ENCODE measurements around the gene LYZL1. TPM values are rescaled to one million over a fixed set of nuclear protein-coding genes. Genes with fewer than 3 reads are reported as not detected.

LYZL1 gene
- total RNA-seq, 1 experiment from 2014 or later = not detected

DNA sequence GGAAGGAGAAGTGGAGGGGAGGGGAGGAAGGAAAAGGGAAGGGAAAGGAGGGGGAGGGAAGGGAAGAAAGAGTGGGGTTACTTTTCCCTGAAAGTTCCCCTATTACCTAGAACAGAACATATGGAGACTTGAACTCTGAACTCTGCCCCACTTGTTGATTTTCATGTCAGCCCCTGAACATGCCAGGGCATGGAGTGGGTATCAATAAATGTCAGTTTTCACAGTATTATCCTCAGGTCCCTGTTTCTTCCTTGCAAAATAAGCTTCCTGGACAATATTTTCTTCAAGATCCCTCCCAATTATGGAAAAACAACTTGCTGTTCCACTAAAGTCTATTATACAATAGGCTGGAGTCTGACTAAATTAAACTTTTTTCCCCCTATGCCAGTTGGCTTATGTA lies 46.9 kb upstream of the LYZL1 start:
- Histone ChIP-seq H3K27ac (ENCODE audit: low read depth, low read length) (no peak overlapping the region), H3K9ac (ENCODE audit: low read length) (no peak overlapping the region), H3K4me1 (ENCODE audit: control insufficient read depth in 1 of 2, insufficient read depth in 2 of 2, low read length in 2 of 2) (no peaks in the 10 kb centered on the region), H3K9me3 (ENCODE audit: control insufficient read depth in 1 of 2, insufficient read depth in 1 of 2, low read depth in 1 of 2, low read length in 2 of 2) (no peaks in the 10 kb centered on the region), H3K27me3 (ENCODE audit: insufficient read depth, low read length) (no peaks in the 10 kb centered on the region), H3K79me2 (ENCODE audit: insufficient read depth, low read length) (no peaks in the 10 kb centered on the region), H2AFZ (ENCODE audit: low read depth, low read length, poor library complexity, severe bottlenecking) (no peak overlapping the region), H3K9me2 (ENCODE audit: insufficient read depth) (no peaks in the 10 kb centered on the region), H3K4me3 (replicated peaks in 1 of 2; ENCODE audit: low read depth in 1 of 2, low read length in 2 of 2) (no peak overlapping the region), H4K20me1 (ENCODE audit: insufficient read depth) (no peaks in the 10 kb centered on the region), H3K4me2 (ENCODE audit: low read length) (no peak overlapping the region), H3K36me3 (ENCODE audit: control insufficient read depth in 1 of 2, insufficient read depth in 2 of 2, low read length in 2 of 2) (no peaks in the 10 kb centered on the region)
- intact Hi-C loops (cut with micrococcal nuclease) = loop anchor here (5.0 kb wide), 1 partner anchor 580 kb away; no protein-coding TSS in a partner anchor
- TF ChIP-seq POLR2AphosphoS5 (IDR thresholded peaks at IDR 0.05; ENCODE audit: low read depth, low read length) (no peak), CBX3 (IDR thresholded peaks at IDR 0.05; ENCODE audit: low read depth) (no peak), ZFX (IDR thresholded peaks at IDR 0.05) (no peak), EZH2phosphoT487 (IDR thresholded peaks at IDR 0.05; ENCODE audit: borderline replicate concordance) (no peak), SIN3A (IDR thresholded peaks at IDR 0.05; ENCODE audit: low read depth) (no peak), YY1 (IDR thresholded peaks at IDR 0.05; ENCODE audit: extremely low read depth, insufficient replicate concordance, low read depth, low read length) (no peak), FOSL1 (IDR thresholded peaks at IDR 0.05; ENCODE audit: low read depth) (no peak), SP1 (IDR thresholded peaks at IDR 0.05; ENCODE audit: low read depth) (no peak), POLR2A (IDR thresholded peaks at IDR 0.05; ENCODE audit: borderline replicate concordance, extremely low read depth, insufficient read depth, insufficient read length) (no peak), RAD21 (IDR thresholded peaks at IDR 0.05; ENCODE audit: low read depth) (no peak), TCF7L2 (IDR thresholded peaks at IDR 0.05; ENCODE audit: borderline replicate concordance, extremely low read depth, insufficient read depth, insufficient read length) (no peak), JUND (IDR thresholded peaks at IDR 0.05) (no peak)
- TF ChIP-seq, protein P1, sequence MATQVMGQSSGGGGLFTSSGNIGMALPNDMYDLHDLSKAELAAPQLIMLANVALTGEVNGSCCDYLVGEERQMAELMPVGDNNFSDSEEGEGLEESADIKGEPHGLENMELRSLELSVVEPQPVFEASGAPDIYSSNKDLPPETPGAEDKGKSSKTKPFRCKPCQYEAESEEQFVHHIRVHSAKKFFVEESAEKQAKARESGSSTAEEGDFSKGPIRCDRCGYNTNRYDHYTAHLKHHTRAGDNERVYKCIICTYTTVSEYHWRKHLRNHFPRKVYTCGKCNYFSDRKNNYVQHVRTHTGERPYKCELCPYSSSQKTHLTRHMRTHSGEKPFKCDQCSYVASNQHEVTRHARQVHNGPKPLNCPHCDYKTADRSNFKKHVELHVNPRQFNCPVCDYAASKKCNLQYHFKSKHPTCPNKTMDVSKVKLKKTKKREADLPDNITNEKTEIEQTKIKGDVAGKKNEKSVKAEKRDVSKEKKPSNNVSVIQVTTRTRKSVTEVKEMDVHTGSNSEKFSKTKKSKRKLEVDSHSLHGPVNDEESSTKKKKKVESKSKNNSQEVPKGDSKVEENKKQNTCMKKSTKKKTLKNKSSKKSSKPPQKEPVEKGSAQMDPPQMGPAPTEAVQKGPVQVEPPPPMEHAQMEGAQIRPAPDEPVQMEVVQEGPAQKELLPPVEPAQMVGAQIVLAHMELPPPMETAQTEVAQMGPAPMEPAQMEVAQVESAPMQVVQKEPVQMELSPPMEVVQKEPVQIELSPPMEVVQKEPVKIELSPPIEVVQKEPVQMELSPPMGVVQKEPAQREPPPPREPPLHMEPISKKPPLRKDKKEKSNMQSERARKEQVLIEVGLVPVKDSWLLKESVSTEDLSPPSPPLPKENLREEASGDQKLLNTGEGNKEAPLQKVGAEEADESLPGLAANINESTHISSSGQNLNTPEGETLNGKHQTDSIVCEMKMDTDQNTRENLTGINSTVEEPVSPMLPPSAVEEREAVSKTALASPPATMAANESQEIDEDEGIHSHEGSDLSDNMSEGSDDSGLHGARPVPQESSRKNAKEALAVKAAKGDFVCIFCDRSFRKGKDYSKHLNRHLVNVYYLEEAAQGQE (IDR thresholded peaks at IDR 0.05; ENCODE audit: low read depth) = no peak
- TF ChIP-seq, protein P2, sequence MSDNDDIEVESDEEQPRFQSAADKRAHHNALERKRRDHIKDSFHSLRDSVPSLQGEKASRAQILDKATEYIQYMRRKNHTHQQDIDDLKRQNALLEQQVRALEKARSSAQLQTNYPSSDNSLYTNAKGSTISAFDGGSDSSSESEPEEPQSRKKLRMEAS (IDR thresholded peaks at IDR 0.05) = no peak
- no peak for DNase-seq (ENCODE audit: low read depth, low spot score)
- POLR2A ChIA-PET = no interaction called here
- CTCF ChIA-PET = interaction anchor here (0.6 to 0.7 kb wide), 2 partner anchors 15 to 578 kb away, joined by 3 read pairs; no protein-coding TSS in a partner anchor
- no TSS peak for BruUV-seq (replicated peaks)
- no peak for ATAC-seq
- RAD21 ChIA-PET (ENCODE audit: low non-redundant PET in 1 of 2, low total read pairs in 2 of 2, uncharacterized antibody in 2 of 2, unreplicated experiment in 2 of 2) = no interaction called here
